ENCODE results near the gene SMPD1.

- no peak for TF ChIP-seq CTCF (conservative IDR thresholded peaks at IDR 0.05; ENCODE audit: low read depth, low read length)
- TF ChIP-seq POLR2A (IDR thresholded peaks at IDR 0.05; ENCODE audit: low read depth, low read length): no peak
- no peak for TF ChIP-seq FOS (IDR thresholded peaks at IDR 0.05; ENCODE audit: low read depth, low read length)
- no peak for TF ChIP-seq SMC3 (IDR thresholded peaks at IDR 0.05; ENCODE audit: low read depth, low read length)
- TF ChIP-seq CHD1 (IDR thresholded peaks at IDR 0.05; ENCODE audit: low read depth, low read length): no peak
- TF ChIP-seq RFX5 (IDR thresholded peaks at IDR 0.05; ENCODE audit: low read depth, low read length): no peak
- no peak for TF ChIP-seq NFE2L2 (IDR thresholded peaks at IDR 0.05; ENCODE audit: low read depth, low read length)
Observed at GRCh38 chr11:6433998-6434660, 43.9 kb downstream of the SMPD1 start.
